Measurements from ENCODE around the gene WDR54.
"Not testable (repeated sequence)": the region's sequence is repeated elsewhere in the genome, so short reads cannot be mapped to it uniquely, and the experiment has no call there.

WDR54 gene

GRCh38 chr2:74464406-74464805 is 42.9 kb downstream of the WDR54 start:
- peak overlapping the region; percentile 95 for H3K9ac ChIP-seq (ENCODE audit: low read length)
- peaks cover 4% of the 10 kb centered on the region; the same call in 1 of the 2 replicates for H3K79me2 ChIP-seq (ENCODE audit: insufficient read depth, low read length)
- H3K27ac ChIP-seq (ENCODE audit: low read depth, low read length, poor library complexity, severe bottlenecking), result peak overlapping the region; percentile 31
- H3K36me3 ChIP-seq (ENCODE audit: insufficient read depth, low read length), result peaks cover 28% of the 10 kb centered on the region; the same call in 1 of the 2 replicates
- H3K4me3 ChIP-seq (ENCODE audit: low read depth, low read length, poor library complexity, severe bottlenecking), result peak overlapping the region; percentile 90
- no peak overlapping the region for H2AFZ ChIP-seq (ENCODE audit: low read length)
- H3K4me1 ChIP-seq (ENCODE audit: insufficient read depth, low read length, severe bottlenecking), result peaks cover 25% of the 10 kb centered on the region
- no peaks in the 10 kb centered on the region for H3K27me3 ChIP-seq (ENCODE audit: insufficient read depth, low read length)
- TF ChIP-seq CTCF (IDR thresholded peaks at IDR 0.05; ENCODE audit: low read length) (no peak), EZH2 (IDR thresholded peaks at IDR 0.05; ENCODE audit: borderline replicate concordance, low read length) (no peak)
- no peaks in the 10 kb centered on the region for H4K20me1 ChIP-seq (ENCODE audit: insufficient read depth, low read length)
- H3K4me2 ChIP-seq (ENCODE audit: low read length), result peak overlapping the region; percentile 88
- H3K9me2 ChIP-seq (ENCODE audit: low read depth, low read length), result no peaks in the 10 kb centered on the region
- H3K9me3 ChIP-seq (ENCODE audit: low read length), result no peaks in the 10 kb centered on the region
- no peaks in the 10 kb centered on the region for H3F3A ChIP-seq (ENCODE audit: insufficient read depth, low read length)

GRCh38 chr2:74470742-74471141 is 49.2 kb downstream of the WDR54 start:
- not testable (repeated sequence) for H3K27me3 ChIP-seq (ENCODE audit: insufficient read depth, low read length); H3K9ac ChIP-seq (ENCODE audit: low read length); H3K79me2 ChIP-seq (ENCODE audit: insufficient read depth, low read length); H3K9me3 ChIP-seq (ENCODE audit: low read length); H2AFZ ChIP-seq (ENCODE audit: low read length); H3K4me3 ChIP-seq (ENCODE audit: low read depth, low read length, poor library complexity, severe bottlenecking); H3F3A ChIP-seq (ENCODE audit: insufficient read depth, low read length); H4K20me1 ChIP-seq (ENCODE audit: insufficient read depth, low read length); H3K27ac ChIP-seq (ENCODE audit: low read depth, low read length, poor library complexity, severe bottlenecking); H3K4me2 ChIP-seq (ENCODE audit: low read length); H3K9me2 ChIP-seq (ENCODE audit: low read depth, low read length)
- H3K4me1 ChIP-seq (ENCODE audit: insufficient read depth, low read length, severe bottlenecking), result peaks cover 30% of the 10 kb centered on the region
- H3K36me3 ChIP-seq (ENCODE audit: insufficient read depth, low read length), result peaks cover 17% of the 10 kb centered on the region

GRCh38 chr2:74471332-74472065 is 50.0 kb downstream of the WDR54 start:
- Histone ChIP-seq H3K9ac (ENCODE audit: low read length) (peak overlapping the region; percentile 85), H3K36me3 (ENCODE audit: insufficient read depth, low read length) (peaks cover 17% of the 10 kb centered on the region), H3F3A (ENCODE audit: insufficient read depth, low read length) (no peaks in the 10 kb centered on the region), H3K4me3 (ENCODE audit: low read depth, low read length, poor library complexity, severe bottlenecking) (peak overlapping the region; percentile 84), H4K20me1 (ENCODE audit: insufficient read depth, low read length) (no peaks in the 10 kb centered on the region), H3K79me2 (ENCODE audit: insufficient read depth, low read length) (no peaks in the 10 kb centered on the region), H3K4me2 (ENCODE audit: low read length) (peak overlapping the region; percentile 99), H2AFZ (ENCODE audit: low read length) (no peak overlapping the region), H3K4me1 (ENCODE audit: insufficient read depth, low read length, severe bottlenecking) (peaks cover 23% of the 10 kb centered on the region), H3K27me3 (ENCODE audit: insufficient read depth, low read length) (no peaks in the 10 kb centered on the region), H3K9me3 (ENCODE audit: low read length) (no peaks in the 10 kb centered on the region), H3K27ac (ENCODE audit: low read depth, low read length, poor library complexity, severe bottlenecking) (peak overlapping the region; percentile 89), H3K9me2 (ENCODE audit: low read depth, low read length) (no peaks in the 10 kb centered on the region)
- TF ChIP-seq EZH2 (IDR thresholded peaks at IDR 0.05; ENCODE audit: borderline replicate concordance, low read length) (no peak), CTCF (IDR thresholded peaks at IDR 0.05; ENCODE audit: low read length) (no peak)

All from OCI-LY1 (cell line).